ENCODE measurements around the gene NPRL2.

Gene NPRL2

DNA sequence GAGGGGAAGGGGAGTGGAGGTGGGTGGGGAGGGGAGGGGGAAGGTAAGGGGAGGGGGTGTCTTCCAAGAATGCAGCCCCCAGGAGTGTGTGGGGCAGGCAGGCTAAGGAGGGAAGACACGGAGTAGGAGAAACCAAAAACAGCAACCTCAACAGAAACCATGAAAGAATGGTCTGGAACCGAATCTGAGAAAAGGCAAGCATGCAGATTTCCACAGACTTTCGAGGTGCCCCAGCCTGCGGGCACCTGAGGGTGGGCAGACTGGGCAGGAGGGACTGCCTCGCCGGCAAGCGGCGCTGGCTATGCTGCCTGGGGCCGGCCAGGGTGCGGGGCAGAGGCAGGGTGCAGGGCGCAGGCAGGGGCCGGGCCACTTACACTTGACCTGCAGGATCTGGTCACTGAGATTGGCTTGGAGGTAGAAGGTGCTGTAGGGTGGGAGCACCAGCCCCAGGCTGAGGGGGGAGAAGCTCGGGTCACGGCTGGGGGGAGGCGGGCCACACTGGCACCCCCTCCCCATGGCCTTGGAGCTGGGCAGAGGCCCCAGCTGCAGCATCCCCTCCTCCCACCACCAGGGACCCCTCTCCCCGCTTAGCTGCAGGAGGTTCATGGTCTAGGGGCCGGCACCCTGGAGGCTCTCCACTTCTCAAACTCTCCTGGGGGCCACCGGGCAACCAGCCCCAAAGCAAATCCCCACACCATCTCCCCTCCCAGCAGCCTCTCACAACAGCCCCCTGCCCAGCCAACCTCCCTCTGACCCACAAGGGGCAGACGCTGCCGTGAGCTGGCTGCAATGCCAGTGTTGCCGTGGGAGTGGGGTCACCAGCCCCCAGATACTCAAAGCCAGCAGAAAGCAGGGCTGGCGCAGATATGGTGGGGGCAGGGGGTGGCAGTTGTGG is 24.0 kb upstream of the NPRL2 start:
- no peak for DNase-seq (ENCODE audit: insufficient read length, low spot score)
- FAIRE-seq: no peak

- DNase-seq (ENCODE audit: insufficient read length, low spot score) (no peak), FAIRE-seq (no peak)
Observed at GRCh38 chr3:50373146-50374051, 22.8 kb upstream of the NPRL2 start.

GRCh38 chr3:50372349-50372748 is 21.8 kb upstream of the NPRL2 start:
- DNase-seq (ENCODE audit: insufficient read length, low spot score): no peak
- no peak for FAIRE-seq

GRCh38 chr3:50371133-50371685 is 20.6 kb upstream of the NPRL2 start:
- no peak for DNase-seq (ENCODE audit: insufficient read length, low spot score)
- no peak for FAIRE-seq

- FAIRE-seq (no peak), DNase-seq (ENCODE audit: insufficient read length, low spot score) (no peak)
Observed at GRCh38 chr3:50370594-50370993, 20.0 kb upstream of the NPRL2 start.

DNA sequence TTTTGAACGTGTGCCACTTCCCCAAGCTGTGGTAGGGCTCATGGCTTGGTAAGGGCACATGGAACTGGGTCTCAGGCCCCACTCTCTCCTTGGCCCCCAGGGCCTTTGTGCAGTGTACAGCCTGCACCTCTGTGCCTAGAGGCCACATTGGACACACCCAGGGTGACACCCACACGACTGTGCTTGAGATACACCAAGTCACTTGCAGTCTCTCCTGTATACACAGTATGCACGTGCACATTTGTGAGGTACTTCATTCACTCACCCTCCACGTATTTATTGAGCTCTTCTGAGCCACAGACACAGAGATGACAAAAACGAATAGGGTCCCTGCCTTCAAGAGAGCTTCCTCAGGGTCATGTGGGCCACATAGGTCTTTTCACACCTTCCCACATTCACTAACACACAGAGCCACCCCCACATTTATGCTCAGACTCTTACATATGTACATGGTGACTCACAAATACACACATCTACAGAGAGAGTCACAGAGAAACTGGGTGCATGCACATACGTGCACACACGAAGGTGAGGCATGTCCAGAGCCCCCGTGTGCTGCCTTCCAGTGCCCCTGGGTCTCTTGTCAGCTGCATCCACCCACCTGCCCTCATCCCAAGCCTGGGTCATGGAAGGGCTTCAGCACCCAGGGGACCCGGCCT is 18.6 kb upstream of the NPRL2 start:
- DNase-seq (ENCODE audit: insufficient read length, low spot score): no peak
- FAIRE-seq: no peak

- no peak for FAIRE-seq
- DNase-seq (ENCODE audit: insufficient read length, low spot score): no peak
Observed at GRCh38 chr3:50365842-50366220, 15.3 kb upstream of the NPRL2 start.

- FAIRE-seq (peak; percentile 95), DNase-seq (ENCODE audit: insufficient read length, low spot score) (peak; percentile 97)
Observed at GRCh38 chr3:50365080-50365841, 14.7 kb upstream of the NPRL2 start.

GRCh38 chr3:50364573-50365079 is 14.1 kb upstream of the NPRL2 start:
- FAIRE-seq: no peak
- no peak for DNase-seq (ENCODE audit: insufficient read length, low spot score)

DNA sequence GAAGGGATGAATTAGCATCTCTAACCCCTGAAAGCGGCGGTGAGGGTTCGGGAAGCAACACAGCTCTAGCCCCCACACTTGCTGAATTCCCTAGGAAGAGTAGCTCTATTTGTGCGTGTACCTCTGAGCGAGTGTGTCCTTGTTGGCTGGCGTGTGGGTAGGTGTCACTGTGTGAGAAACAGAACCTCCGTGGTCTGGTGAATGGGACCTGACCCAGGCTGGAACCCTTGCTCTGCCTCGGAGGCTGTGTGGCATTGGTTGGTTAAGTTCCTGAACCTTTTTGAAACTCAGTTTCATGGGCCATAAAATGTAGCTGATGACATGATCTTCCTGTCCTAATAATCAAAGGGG is 9.2 kb upstream of the NPRL2 start:
- FAIRE-seq: no peak
- DNase-seq (ENCODE audit: insufficient read length, low spot score): no peak

- DNase-seq (ENCODE audit: insufficient read length, low spot score): peak; percentile 99
Observed at GRCh38 chr3:50358911-50359759, 8.6 kb upstream of the NPRL2 start, which contains the start of gene TMEM115. TSS of gene TMEM115 (minus strand) at chr3:50359521. CDS start at chr3:50359063, 458 bp downstream.

GRCh38 chr3:50358355-50358910 is 7.9 kb upstream of the NPRL2 start:
- FAIRE-seq (no peak), DNase-seq (ENCODE audit: insufficient read length, low spot score) (no peak)

More at GRCh38 chr3:50358911-50359759, 8.6 kb upstream of the NPRL2 start, which contains the start of gene TMEM115:
- peak; percentile 99 for FAIRE-seq

- no peak for FAIRE-seq
- no peak for DNase-seq (ENCODE audit: insufficient read length, low spot score)
Observed at GRCh38 chr3:50357481-50357880, 6.9 kb upstream of the NPRL2 start.

DNA sequence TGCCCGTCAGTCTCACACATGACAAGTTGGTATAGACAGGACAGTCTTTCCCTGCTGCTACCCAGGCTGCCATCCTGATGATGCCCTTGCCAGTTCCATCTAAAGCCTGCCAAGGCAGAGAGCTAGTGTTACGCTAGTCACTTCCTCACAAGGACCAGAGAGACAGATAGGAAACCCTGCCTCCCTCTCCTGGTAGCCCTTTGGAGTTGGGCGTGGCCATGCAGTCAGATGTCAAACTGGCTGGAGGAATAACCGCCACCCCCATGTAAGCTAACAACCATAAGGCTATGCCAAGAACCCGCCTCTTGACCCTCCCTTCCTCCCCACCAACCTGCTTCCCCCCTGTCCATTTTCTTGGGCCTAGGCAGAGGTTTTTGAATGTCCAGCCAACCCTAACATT is 6.0 kb upstream of the NPRL2 start:
- no peak for DNase-seq (ENCODE audit: insufficient read length, low spot score)
- no peak for FAIRE-seq

DNA sequence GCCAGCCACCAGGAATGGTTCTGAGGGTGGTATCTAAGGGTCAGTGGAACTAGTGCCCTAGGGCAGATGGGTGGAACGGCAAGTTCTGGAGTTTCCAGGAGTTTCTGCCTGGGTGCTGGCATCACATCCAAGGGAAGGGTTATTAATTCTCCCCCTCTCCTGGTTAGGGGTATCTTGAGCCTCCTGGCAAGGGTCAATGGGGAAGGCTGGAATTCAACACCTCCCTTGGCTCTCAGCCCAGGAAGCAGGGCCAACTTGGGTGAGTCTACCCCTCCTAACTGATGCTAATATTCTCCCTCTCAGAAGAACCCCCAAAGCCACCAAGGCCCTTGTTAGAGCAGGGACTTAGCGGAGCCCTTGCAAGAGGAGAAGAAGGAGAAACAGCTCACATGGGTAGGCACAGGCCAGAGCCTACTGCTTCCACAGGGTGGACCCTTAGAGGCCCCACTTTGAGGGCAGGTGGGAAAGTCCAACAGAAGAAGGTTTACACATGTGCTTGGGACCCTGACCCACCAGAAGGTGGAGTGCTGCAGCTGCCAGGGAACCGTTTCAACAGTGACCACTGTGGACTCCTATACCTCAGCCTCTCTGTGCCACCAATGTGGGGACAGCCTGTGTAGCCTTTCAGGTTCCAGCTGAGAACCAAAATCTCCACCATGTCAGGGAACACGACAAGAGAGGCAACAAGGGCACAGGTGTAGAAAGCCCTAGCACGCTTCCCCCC is 5.4 kb upstream of the NPRL2 start:
- FAIRE-seq: no peak

GRCh38 chr3:50354850-50355249 is 4.3 kb upstream of the NPRL2 start:
- no peak for FAIRE-seq
- DNase-seq (ENCODE audit: insufficient read length, low spot score): no peak

More for the DNA sequence above, 5.4 kb upstream of the NPRL2 start:
- DNase-seq (ENCODE audit: insufficient read length, low spot score): no peak

GRCh38 chr3:50354186-50354764 is 3.7 kb upstream of the NPRL2 start:
- DNase-seq (ENCODE audit: insufficient read length, low spot score) (no peak), FAIRE-seq (no peak)
